GM19467 (cell line): ENCODE data around the gene TUBA8.
A peak's percentile ranks its signal among the peaks of the same experiment; 100 is the strongest.

Experiments
- ATAC-seq: cut with Tn5 transposase; IDR thresholded peaks from one replicate; pipeline ENCODE4 v1.9.1; 2021; ENCODE audit warnings: mild to moderate bottlenecking, moderate library complexity; ENCODE audit not compliant: unreplicated experiment

TUBA8 gene

DNA sequence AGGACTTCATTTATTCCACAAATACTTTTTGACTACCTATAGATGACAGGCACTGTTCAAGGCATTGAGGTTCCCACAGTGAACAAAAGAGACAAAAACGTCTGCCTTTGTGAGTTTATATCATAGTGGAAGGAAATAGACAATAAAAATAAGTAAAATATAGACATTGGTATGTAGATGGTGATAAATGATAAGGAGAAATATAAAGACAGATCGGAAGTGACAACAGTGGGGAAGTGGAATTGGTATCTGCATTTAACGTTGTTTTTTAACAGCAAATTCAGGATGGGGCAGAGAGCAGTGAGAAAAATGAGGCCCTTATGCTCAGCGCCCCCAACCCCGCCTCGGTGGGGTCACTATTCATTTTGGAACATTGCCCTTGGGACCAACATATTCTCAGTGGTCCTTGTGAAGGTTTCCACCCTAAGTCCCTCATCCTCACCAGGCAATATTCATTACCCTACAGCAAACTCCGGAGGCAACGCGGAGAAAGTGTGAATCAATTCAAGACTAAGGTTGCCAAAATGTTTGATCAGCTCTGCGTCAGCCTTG is 33.4 kb upstream of the TUBA8 start:
- ATAC-seq, result no peak

DNA sequence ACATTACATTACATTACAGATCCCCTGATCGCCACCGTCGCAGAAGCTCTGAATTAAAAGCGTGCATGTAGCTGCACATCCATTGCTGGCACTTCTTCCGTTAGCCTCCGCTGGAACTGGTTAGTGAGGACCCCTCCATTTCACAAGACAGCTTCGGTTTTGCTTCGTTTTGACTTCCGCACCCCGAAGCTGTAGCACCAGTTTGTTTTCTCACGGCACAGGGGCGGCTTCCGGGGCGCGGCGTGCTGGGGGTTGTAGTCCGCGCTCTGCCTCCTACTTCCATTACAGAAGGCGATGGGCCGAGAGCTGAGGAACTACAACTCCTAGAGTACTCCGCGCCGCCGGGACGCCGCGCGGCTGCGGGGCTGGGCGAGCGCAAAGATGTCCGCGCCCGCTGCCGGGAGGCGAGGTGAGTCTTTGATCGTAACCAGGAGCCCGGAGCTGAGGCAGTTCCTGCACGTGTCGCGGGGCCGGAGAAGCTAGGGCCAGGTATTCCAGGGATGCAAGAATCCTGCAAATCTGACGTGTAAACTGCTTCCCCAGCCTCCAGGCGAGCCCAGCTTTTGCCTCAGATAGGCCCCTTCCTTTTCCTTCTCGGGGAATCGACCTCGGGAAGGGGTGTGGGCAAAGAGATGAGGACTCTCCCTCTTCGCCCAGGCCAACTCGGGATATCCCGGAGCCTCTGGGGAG is 32.8 kb upstream of the TUBA8 start, which contains the start of gene PEX26:
TSS of gene PEX26 (plus strand) at position 352 of the 690 bp plus-strand sequence. CDS start 387 bp downstream, outside the sequence.
- ATAC-seq, result peak; percentile 85

DNA sequence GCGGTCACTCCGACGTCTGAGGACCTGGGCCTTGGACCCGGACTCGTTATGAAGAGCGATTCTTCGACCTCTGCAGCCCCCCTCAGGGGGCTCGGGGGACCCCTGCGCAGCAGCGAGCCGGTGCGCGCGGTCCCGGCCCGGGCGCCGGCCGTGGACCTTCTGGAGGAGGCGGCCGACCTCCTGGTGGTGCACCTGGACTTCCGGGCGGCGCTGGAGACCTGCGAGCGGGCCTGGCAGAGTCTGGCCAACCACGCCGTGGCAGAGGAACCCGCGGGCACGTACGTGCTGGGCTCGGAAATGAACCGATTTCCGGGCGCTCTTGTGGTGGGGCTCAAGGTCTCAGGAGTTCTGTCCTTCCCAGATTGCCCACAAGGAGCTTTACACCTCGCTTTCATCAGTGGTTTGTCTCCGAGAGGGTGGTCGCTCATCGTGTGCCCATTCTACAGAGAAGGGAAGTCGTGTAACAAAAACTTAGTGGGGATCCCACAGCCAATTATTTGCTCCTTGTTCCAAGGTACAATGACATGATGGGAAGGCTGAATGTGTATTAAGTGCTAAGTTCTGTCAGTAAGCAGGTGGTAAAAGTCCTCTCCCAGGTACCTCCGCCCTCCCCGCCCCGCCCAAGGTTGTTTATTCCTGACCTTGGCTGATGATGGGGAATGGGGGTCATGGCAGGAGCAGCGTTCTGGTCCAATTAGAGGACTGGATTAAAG is 32.1 kb upstream of the TUBA8 start:
- no peak for ATAC-seq

DNA sequence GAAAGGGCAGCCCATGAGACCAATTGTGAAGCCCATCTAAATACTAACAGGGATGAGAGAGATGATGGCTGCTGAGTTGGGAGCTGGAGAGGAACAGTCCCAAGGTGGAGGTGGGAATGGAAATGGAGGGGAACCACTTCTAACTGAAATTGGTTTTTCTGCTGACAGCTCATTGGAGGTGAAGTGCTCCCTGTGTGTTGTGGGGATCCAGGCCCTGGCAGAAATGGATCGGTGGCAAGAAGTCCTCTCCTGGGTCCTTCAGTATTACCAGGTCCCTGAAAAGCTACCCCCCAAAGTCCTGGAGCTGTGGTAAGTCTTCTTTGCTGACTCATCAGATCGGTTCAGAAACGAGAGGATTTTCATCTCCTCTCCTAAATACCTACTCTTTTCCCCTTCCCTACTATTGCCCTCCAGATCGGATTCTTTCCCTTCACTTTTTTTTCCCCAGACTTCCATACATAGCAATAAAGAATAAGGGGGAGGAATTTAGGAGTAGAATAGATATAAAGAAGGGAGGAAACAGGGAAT is 30.8 kb upstream of the TUBA8 start:
- ATAC-seq, result no peak

DNA sequence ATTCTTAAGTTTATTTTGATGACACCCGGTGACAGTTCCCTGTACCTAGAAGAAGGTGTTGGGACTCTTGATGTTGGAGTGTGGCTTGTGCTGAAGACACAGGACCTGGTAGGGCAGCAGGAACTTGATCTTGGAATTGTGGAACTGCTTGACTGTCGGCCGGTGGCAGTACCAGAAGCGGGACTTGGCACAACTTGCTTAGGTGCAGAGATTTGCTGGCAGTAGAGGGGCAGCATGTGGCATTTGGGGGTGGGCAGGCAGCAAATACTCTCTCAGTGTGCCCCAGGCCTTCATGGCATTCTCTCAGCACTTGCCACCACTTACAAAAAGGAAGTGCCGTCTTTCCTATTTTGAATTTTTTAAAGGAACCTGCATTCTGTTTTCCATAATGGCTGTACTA is 29.2 kb upstream of the TUBA8 start:
- ATAC-seq, result no peak

DNA sequence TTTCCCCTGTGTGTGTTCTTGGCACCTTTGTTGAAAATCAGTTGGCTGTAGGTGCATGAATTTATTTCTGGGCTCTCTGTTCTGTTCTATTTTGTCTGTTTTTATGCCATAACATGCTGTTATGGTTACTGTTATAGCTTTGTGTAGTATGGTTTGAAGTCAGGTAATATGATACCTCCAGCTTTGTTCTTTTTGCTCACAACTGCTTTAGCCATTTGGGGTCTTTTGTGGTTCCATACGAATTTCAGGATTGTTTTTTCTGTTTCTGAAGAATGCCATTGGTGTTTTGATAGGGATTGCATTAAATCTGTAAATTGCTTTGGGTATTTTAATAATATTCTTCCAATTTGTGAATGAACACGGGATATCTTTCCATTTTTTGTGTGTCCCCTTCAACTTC is 28.1 kb upstream of the TUBA8 start:
- ATAC-seq, result no peak

DNA sequence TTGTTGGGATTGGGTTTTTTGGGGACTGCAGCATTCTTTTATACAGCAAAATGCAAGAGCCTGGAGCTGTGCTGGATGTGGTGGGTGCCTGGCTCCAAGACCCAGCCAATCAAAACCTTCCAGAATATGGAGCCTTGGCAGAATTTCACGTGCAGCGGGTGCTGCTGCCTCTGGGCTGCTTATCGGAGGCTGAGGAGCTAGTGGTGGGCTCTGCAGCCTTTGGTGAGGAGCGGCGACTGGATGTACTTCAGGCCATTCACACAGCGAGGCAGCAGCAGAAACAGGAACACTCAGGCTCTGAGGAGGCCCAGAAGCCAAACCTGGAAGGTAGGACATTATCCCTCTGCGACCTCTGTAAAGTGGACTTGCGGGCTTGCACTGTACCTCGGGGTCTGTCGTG is 27.2 kb upstream of the TUBA8 start:
- no peak for ATAC-seq

DNA sequence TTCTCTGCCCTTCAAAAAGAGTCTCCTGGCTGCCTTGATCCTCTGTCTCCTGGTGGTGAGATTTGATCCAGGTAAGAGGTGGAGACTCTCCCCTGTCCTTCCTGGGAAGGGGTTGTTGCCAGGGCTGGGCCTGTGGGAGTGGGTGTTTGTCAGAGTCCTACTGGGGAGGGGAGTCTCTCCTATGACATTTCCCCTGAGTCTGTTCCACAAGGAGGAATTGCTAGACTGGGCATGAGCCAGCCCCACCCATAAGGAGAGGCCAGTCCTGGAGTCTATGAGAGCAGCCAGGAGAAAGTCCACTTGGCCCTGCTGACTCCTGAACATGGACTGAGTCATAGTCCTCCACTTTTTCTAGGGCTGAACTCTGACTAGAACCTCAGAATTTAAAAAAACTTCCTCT is 25.4 kb upstream of the TUBA8 start:
- ATAC-seq, result no peak

DNA sequence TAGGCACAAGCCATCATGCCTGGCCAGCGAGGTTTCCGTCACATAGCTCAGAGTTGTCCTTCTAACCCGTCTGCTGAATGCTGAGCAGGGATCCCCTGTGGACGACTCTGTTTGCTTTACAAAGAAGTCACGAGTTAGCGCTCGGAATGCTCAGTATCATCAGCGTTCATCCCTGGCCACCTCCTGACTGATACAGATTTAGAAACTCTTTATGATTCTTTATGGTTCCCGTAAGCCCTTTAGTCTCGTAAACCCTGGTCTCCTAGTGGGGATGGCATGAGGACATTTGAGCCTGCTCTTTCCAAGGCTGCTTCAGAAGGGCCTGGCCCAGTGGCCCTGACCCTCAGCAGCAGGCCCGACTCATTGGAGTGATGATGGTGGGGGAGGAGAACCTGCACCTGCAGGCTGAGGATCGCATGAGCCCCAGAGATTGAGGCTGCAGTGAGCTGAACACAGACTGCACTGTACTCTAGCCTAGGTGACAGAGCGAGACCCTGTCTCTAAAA is 23.2 kb upstream of the TUBA8 start:
- ATAC-seq, result no peak

DNA sequence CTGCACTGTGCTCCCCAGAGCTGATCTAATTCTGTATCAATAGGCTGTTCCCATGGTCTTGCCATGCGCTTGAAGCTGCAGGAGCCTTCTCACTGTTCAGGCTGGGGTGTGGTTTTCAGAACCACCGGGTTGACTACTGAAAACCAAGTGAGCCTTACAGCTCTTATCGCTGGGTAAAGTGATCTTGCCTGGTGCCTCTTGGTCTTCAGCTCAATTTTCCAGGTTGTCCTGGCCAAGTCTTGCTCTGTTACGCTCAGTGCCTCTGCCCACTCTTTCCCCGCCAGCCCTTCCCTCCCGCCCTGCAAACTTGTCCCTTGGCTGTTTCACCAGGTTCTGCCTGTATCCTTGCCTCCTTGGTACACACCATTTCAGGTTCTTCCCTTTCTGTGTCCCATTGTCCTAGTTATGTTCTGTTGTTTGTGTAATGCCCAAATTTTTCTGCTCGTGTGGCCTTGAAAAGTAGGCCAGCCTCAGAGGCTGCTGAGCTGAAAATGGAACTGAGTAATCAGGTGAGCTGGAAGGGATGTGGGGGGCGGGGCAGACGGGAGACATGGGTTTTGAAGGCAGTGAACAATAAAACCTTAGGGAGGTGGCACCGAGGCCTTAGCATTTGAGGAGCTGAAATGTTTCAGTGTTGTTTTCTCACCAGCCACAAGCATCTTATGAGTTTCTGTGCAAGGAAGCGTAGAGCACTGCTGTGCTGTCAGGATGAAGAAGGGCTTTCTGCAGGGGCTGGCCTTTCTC is 21.6 kb upstream of the TUBA8 start:
- ATAC-seq, result no peak

DNA sequence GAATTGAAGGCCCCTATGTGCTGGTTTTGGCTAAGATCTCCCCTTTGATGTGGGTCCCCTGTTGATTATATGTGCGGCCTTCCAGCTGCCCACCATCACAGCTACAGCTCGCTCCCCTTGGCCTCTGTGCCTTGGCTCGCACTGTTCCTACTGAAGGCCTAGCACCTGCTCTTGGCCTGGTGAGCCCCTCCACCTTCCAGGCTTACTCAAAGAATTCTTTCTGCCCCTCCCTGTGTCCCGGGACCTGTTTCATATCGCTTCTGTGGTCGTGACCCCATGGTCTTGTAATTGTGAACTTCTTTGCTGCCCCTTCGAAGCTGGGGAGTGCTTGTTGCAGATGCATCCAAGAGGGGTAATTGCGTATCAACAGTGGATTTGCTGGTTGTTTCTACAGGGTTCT is 20.3 kb upstream of the TUBA8 start:
- ATAC-seq, result no peak

DNA sequence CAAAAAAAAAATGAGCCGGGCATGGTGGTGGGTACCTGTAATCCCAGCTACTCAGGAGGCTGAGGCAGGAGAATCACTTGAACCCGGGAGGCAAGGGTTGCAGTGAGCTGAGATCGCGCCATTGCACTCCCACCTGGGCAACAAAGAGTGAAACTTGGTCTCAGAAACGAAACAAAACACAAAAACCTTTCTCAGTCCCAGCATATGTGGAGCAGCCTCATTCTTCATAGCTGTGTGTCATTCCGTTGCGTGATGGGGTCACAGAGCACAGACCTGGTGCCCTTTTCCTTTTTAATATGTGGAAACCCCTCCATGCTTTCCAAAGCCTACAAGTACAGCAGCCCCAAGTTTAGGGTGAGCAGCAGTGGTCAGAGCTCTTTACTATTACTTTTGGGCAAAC is 19.1 kb upstream of the TUBA8 start:
- ATAC-seq, result no peak

DNA sequence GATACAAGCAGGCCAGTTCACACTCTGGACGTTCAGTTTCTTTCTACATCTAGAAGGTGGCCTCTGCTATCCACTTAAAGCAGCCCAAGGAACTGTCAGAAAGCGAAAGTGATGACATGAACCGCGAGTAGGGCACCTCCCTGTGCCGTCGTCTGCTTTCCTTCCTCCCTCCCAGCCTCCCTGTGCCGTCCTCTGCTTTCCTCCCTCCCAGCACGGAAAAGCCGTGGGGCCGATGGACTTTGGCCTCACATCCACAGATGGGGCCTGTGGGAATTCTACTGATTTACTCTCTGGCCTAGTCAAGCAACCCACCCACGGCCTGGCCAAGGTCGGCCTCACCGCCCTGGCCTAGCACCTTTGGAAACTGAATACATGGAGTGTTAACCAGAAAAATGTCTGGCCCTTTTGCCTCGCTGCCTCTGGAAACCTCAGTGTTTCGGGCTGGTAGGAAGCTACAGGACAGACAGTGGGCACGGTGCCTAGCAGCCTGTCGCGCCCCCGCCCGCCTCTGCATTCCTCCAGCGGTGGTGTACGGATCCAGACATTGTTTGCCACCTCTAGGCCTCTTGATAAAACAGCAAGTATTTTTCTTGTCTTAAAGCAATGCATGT is 18.6 kb upstream of the TUBA8 start:
- no peak for ATAC-seq

DNA sequence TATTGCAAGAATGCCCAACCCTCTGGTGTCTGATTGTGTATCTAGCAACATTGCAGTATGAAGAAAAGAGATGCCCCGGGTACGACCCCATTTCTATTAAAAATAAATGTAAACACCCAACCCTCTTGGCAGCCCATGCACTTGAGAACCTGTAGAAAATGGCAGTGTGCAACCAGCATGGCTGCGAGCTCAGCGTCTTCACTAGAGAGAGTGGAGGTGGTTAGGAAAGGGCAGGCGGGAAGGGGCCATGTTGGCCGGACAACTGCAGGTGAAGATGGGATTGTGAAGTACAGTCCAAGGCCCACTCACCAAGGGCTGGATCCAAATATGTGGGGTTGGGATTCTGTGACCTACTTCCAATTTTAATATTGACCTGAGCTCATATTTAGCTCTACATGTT is 16.9 kb upstream of the TUBA8 start:
- no peak for ATAC-seq

DNA sequence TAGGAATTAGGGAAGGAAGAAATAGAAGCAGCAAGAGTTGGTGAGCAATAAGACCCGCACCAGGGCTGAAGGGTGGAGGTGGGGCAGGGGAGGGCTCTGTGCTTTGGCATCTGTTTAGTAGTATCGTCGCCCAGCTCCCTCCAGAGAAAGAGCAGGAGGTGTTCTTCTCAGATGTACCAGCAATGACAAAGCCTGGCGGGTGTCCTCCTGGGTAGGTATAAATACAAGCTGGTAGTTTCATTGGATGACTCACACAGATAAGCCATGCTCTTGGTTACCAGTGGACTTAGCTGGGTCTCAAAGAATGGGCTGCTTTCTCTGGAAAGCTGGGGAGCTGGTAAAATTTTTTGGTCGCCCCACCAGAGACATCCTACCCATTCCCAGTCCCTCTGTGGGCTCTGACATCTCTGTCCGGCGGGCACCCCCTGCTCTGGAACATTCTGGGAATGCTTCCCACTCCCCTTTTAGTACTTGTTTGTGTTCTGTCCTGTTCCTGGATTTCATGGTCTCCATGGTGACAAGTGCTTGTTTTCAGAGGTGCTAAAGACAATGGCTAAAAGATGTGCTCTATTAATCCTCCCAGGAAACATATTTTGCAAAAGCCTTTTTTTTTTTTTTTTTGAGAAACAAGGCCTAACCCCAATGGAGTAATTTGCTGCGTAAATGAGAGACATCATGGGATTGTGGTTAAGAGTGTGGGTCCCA is 15.4 kb upstream of the TUBA8 start:
- ATAC-seq, result no peak

DNA sequence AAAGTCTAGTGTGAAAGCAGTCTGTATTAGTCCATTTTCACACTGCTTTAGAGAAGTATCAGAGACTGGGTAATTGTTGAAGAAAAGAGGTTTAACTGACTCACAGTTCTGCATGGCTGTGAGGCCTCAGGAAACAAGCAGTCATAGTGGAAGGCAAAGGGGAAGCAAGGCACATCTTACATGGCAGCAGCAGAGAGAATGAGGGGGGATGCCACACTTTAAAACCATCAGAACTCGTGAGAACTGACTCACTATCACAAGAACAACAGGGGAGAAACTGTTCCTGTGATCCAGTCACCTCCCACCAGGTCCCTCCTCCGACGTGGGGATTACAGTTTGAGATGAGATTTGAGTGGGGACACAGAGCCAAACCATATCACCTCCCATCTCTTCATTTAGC is 13.8 kb upstream of the TUBA8 start:
- ATAC-seq, result no peak

DNA sequence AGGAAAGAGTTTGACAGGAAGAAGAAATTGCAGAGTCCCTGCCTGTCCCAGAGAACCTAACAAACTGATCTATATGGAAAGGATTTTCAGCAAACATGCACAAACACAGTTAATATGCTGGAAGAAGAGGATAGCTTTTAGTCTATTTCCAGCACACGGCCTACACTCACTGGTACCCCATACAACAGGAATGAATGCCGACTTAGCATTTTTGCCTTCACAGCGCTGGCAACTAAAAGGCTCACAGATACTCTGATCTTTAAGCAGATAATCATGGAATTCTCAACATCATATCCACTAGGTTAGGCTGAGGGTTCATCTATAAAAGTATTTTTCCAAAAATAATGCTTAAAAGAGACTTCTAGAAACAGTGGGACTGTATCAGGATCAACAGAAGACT is 9.8 kb upstream of the TUBA8 start:
- ATAC-seq, result no peak

DNA sequence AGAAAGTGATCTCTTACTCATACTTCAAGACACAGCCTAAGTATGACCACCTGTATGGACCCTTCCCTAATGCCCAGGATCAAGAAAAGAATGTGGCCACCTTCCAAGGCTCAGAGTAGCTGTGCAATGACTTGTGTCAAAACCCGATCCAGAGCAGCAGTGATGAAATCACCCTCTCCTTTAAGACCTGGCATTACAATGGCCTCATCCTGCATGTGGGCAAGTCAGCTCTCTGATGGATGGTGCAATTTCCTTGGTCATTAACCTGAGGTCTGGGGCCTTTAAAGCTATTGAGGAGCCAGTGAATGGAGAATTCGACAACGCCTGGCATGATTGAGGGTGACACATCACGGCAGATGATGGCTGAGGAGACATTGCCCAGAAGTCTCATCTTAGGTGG is 9.1 kb upstream of the TUBA8 start:
- no peak for ATAC-seq

DNA sequence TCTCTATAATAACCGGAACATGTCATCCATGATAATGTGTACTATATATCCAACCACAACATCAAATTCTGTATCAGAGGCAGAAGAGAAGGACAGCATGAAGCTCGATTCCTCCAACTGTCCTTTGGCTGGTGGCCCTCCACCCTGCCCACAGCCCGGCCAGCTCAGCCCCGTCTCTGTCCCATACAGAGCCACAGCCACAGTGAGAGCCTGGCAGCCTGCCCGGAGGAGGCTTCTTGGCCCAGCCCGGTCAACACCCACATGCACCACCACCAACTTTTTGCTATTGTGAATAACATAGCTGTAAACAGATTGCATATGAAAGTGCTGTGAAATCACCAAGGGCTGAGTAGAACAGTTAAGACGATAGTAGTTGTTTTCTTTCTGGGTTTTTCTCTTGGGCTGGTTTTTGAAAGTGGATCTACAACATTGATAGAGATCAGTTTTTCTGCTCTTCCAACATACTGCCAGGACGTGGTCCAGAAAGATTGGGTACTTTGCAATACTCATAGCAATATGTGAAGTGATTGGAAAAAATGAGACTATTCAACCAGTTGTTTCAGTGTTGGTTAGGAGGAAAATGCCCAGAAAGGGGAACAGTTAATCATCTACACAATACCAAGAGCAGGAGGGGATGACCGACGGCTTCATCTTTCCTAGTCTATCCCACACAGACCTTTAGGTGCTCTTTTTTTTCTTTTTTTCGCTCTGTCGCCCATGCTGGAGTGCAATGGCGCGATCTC is 6.9 kb upstream of the TUBA8 start:
- ATAC-seq, result no peak

DNA sequence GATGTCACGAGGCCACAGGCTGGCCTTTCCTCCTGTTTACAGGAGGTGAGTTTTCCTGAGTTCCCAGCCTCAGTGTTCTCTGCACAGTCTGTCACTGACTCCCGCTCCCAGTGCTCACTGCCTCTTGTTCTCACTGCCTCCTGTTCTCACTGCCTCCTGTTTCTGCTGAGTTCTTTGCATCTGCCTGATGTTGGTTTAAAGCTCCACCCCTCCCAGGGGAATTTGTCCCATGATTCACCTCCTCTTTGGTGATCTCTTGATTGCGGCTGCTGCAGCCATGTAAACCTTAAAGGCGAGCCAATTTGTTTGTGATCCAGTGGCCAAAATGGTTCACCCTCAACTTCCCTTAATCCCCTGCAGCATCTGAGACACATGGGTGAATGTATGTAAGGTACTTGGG is 6.0 kb upstream of the TUBA8 start:
- ATAC-seq, result no peak
